PC-3 (cell line): Measurements from ENCODE around the gene SUPT6H.

Experiments used
- CTCF ChIP-seq: fragments of 300-600 bp; sonication (generic); conservative IDR thresholded peaks from 2 replicates; pipeline ENCODE4 v1.5.1; 2017; ENCODE audit warnings: antibody characterized with exemption, low read depth, mild to moderate bottlenecking, low read length
- EZH2 ChIP-seq: fragments of 300-600 bp; sonication (generic); IDR thresholded peaks from one replicate; pipeline ENCODE4 v1.6.1; 2017; ENCODE audit warnings: antibody characterized with exemption, mild to moderate bottlenecking, low read length; ENCODE audit not compliant: unreplicated experiment

GRCh38 chr17:28682655-28683054 is 20.6 kb downstream of the SUPT6H start:
- TF ChIP-seq CTCF = no peak
- TF ChIP-seq EZH2 = no peak
